Spinal cord (tissue), 10 donors: ENCODE data around the gene KLHL29. TPM values are rescaled to one million over a fixed set of nuclear protein-coding genes. Genes with fewer than 3 reads are reported as not detected.

Experiments
- DNase-seq, 6 donors: peaks; one replicate each; pipeline versions ENCODE4 v3.0.0 to v3.0.0-alpha.2; 2013 to 2015; ENCODE audit warnings: low spot score in 6 of 6, low read depth in 4 of 6
- H3K27ac ChIP-seq: one replicate; pipeline ENCODE4 v1.5.1; 2013; ENCODE audit warnings: low read depth, low read length, control low read depth
- H3K27me3 ChIP-seq: one replicate; pipeline ENCODE4 v1.6.1; 2013; ENCODE audit warnings: low read length; ENCODE audit not compliant: control insufficient read depth, insufficient read depth
- H3K36me3 ChIP-seq: one replicate; pipeline ENCODE4 v1.6.1; 2013; ENCODE audit warnings: low read length; ENCODE audit not compliant: control insufficient read depth, insufficient read depth
- H3K4me1 ChIP-seq: one replicate; pipeline ENCODE4 v1.6.1; 2013; ENCODE audit warnings: low read length; ENCODE audit not compliant: control insufficient read depth, insufficient read depth
- H3K4me3 ChIP-seq: one replicate; pipeline ENCODE4 v1.5.1; 2013; ENCODE audit warnings: low read depth, low read length, control low read depth
- H3K9me3 ChIP-seq: one replicate; pipeline ENCODE4 v1.6.1; 2013; ENCODE audit warnings: low read length; ENCODE audit not compliant: control insufficient read depth, insufficient read depth
- WGBS: methylation state at CpG from one replicate; pipeline ENCODE4 v1.1.5; 2013; ENCODE audit warnings: missing lambda C conversion rate; ENCODE audit not compliant: insufficient coverage; 5-methylcytosine and 5-hydroxymethylcytosine counted together
- polyA plus RNA-seq, 2 donors: library from polyadenylated mRNA; unstranded; fragments of 120-200 nt; gene quantifications; one replicate each; pipeline ENCODE4 v1.2.1, GENCODE V29; 2013; ENCODE audit not compliant: insufficient read length in 2 of 2
- total RNA-seq, 2 donors: library from RNA; depleted of rRNA in 1 of 2; stranded (reverse); fragments of 120-200 nt in 1 of 2; fragments of >200 nt in 1 of 2; gene quantifications; one replicate each; pipeline versions ENCODE4 v1.2.3 to v1.2.4, GENCODE V29; 2013 to 2014
- donor health status: healthy.

Gene KLHL29
- total and polyA plus RNA-seq, 4 donors = 8.7 to 19.4 (median 14.0) TPM

DNA sequence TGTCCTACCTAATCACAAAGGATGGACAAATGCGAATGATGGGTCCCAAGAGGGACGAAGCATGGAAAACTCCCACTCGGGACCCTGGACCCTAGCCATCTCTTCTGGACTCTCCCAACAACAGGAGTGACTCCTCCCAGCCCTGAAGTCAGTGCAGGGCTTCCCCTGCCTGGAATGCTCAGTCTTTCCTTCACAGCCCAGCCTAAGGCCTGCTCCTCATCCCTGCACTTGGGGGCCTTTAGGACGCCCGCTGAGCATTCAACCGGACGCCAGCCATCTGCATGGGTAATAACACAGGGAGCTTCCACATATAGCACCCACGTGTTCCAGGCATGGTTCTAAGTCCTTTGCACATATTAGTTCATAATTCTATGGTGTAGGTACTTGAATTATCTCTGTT is 237.5 kb downstream of the KLHL29 start:
- 84% methylated on average over 6 of the region's 8 CpGs for WGBS
- H3K27ac ChIP-seq = no peak overlapping the region

DNA sequence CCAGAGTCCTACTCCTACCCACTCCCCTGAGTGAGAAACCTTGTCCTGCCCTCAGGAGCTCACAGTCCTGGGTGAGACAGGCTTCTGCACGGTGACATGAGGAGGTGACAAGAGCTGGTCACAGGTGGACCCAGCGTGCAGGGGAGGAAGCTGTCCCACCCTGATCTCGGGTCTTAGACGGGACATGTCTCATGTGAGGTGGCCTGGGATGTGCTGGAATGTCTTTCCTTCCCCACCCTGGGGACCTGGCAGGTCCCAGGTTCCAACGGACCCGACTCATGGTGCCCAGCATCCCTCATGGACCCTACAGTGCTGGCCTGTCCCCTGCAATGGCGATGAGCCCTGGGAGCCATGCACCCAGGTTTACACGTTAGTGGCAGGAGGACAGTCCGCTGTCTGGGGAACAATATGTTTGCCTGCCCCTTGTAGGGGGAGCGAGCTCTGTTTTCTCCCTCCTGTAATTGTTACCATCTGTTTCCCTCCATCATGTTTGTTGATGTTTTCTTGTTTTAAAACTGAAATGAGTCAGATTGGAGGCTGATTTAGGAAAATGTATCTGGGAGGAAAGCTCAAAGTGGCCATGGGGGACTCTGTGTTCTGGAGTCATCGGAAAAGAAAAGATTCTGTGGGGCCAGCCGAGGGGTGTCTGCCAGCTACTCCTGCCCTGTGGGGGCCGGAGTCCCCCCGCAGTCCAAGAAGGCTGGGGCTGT is 238.1 kb downstream of the KLHL29 start:
- H3K4me3 ChIP-seq = no peak overlapping the region
- DNase-seq = no peak
- no peak overlapping the region for H3K27ac ChIP-seq
- no peaks in the 10 kb centered on the region for H3K9me3 ChIP-seq
- H3K4me1 ChIP-seq = peaks cover 73% of the 10 kb centered on the region
- 89% methylated on average over 13 of the region's 14 CpGs for WGBS
- H3K36me3 ChIP-seq = peaks cover 12% of the 10 kb centered on the region
- H3K27me3 ChIP-seq = no peaks in the 10 kb centered on the region

More for the DNA sequence above, 237.5 kb downstream of the KLHL29 start:
- H3K9me3 ChIP-seq = no peaks in the 10 kb centered on the region
- H3K4me1 ChIP-seq = peaks cover 75% of the 10 kb centered on the region
- no peak for DNase-seq
- H3K4me3 ChIP-seq = no peak overlapping the region
- peaks cover 12% of the 10 kb centered on the region for H3K36me3 ChIP-seq
- H3K27me3 ChIP-seq = no peaks in the 10 kb centered on the region

GRCh38 chr2:23624378-23624777 is 239.4 kb downstream of the KLHL29 start:
- Histone ChIP-seq H3K4me3 (no peak overlapping the region), H3K27ac (no peak overlapping the region), H3K4me1 (peaks cover 73% of the 10 kb centered on the region), H3K36me3 (peaks cover 9% of the 10 kb centered on the region), H3K9me3 (no peaks in the 10 kb centered on the region), H3K27me3 (no peaks in the 10 kb centered on the region)
- no peak for DNase-seq
- 86% methylated on average over 2 of the region's 5 CpGs for WGBS

DNA sequence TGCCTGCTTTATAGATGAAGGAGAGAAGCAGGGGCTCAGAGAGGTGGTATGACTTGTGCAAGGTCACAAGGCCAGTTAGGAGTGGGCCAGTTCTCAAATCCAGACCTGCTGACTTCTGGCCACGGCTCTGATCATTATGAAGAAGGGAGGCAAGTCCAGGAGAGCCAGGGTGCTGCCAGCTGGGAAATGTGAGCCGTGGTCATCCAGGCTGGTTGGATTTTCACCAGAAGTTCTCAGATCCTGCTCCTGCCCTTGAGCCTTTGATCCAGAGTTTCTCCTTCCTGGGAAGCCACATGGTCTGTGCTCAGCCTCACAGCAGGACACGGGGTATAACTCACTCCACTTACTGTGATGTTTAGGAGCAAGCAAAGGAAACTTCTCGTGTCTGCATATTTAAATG is 239.9 kb downstream of the KLHL29 start:
- Histone ChIP-seq H3K9me3 (no peaks in the 10 kb centered on the region), H3K27ac (no peak overlapping the region), H3K4me1 (peaks cover 70% of the 10 kb centered on the region), H3K4me3 (no peak overlapping the region), H3K36me3 (peaks cover 9% of the 10 kb centered on the region), H3K27me3 (no peaks in the 10 kb centered on the region)
- WGBS = 43% methylated on average over 2 of the region's 4 CpGs
- no peak for DNase-seq

DNA sequence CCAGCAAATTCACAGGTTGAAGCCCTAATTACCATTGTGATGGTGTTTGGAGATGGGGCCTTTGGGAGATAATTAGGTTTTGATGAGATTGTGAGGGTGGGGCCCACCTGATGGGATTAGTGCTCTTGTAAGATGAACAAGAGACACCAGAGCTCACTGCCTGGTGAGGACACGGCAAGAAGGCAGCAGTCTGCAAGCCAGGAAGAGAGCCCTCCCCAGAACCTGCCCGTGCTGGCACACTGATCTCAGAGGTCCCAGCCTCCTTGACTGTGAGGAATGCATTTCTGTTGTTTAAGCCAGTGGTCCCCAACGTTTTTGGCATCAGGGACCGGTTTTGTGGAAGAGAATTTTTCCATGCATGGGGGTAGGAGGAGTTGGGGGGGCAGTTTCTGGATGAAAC is 240.7 kb downstream of the KLHL29 start:
- DNase-seq = no peak
- H3K4me1 ChIP-seq = peaks cover 62% of the 10 kb centered on the region
- H3K4me3 ChIP-seq = no peak overlapping the region
- WGBS = 89% methylated on average over 2 of the region's 4 CpGs
- H3K27me3 ChIP-seq = no peaks in the 10 kb centered on the region
- H3K9me3 ChIP-seq = no peaks in the 10 kb centered on the region
- H3K36me3 ChIP-seq = peaks cover 9% of the 10 kb centered on the region
- no peak overlapping the region for H3K27ac ChIP-seq

DNA sequence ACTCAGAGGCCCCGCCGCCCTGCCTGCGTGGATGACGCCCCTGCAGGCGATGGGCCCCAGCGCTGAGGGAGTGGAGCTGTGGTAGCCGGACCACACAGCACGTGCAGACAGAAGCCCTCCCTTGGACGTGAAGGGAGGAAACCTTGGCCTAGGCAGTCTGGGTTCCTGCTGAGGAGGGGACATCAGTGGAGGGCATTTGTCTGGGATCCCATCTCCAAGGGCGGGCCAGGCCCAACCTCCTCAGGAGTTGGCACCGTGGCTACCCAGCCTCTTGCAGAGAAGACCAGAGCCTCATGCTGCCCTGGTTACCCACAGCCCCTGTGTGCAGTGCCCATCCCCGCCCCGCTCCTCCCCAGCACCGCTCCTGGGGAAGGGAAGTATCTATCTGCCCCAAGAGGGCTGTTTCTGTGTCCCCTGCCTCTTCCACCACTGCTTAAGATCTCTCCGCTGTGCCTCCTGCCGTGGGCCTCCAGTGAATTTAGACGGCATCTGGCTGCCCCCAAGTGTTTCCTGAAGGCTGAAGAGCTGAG is 241.8 kb downstream of the KLHL29 start:
- no peaks in the 10 kb centered on the region for H3K27me3 ChIP-seq
- no peak overlapping the region for H3K4me3 ChIP-seq
- H3K9me3 ChIP-seq = no peaks in the 10 kb centered on the region
- WGBS = 84% methylated on average over 17 of the region's 17 CpGs
- no peak overlapping the region for H3K27ac ChIP-seq
- H3K4me1 ChIP-seq = peaks cover 51% of the 10 kb centered on the region
- peak in 1 of 6 donors; percentile 51 for DNase-seq
- peaks cover 4% of the 10 kb centered on the region for H3K36me3 ChIP-seq

GRCh38 chr2:23627236-23628009 is 242.4 kb downstream of the KLHL29 start:
- Histone ChIP-seq H3K4me3 (no peak overlapping the region), H3K4me1 (peaks cover 47% of the 10 kb centered on the region), H3K36me3 (peaks cover 4% of the 10 kb centered on the region), H3K27ac (no peak overlapping the region), H3K27me3 (no peaks in the 10 kb centered on the region), H3K9me3 (no peaks in the 10 kb centered on the region)
- 70% methylated on average over 23 of the region's 30 CpGs for WGBS
- DNase-seq = no peak

- Histone ChIP-seq H3K4me1 (peaks cover 45% of the 10 kb centered on the region), H3K27ac (no peak overlapping the region), H3K4me3 (no peak overlapping the region), H3K36me3 (peaks cover 4% of the 10 kb centered on the region), H3K27me3 (no peaks in the 10 kb centered on the region), H3K9me3 (no peaks in the 10 kb centered on the region)
- DNase-seq = peak in 1 of 6 donors; percentile 16
- 47% methylated on average over 22 of the region's 28 CpGs for WGBS
These were observed 244.2 kb downstream of the KLHL29 start for GRCh38 chr2:23628926-23629771.

GRCh38 chr2:23629772-23630480 is 244.9 kb downstream of the KLHL29 start:
- no peak overlapping the region for H3K27ac ChIP-seq
- peaks cover 50% of the 10 kb centered on the region for H3K4me1 ChIP-seq
- no peaks in the 10 kb centered on the region for H3K9me3 ChIP-seq
- H3K36me3 ChIP-seq = peaks cover 4% of the 10 kb centered on the region
- H3K4me3 ChIP-seq = no peak overlapping the region
- WGBS = 79% methylated on average over 15 of the region's 16 CpGs
- no peaks in the 10 kb centered on the region for H3K27me3 ChIP-seq
- no peak for DNase-seq
